SH-SY5Y (cell line): ENCODE results near the gene MSRB3.

Experiments
- GATA2 ChIP-seq: IDR thresholded peaks from 2 replicates; pipeline ENCODE4 v1.6.1; 2011; ENCODE audit warnings: mild to moderate bottlenecking, low read depth, low read length
- GATA3 ChIP-seq: IDR thresholded peaks from 2 replicates; pipeline ENCODE4 v1.6.1; 2011; ENCODE audit warnings: low read depth, mild to moderate bottlenecking, low read length, moderate library complexity

DNA sequence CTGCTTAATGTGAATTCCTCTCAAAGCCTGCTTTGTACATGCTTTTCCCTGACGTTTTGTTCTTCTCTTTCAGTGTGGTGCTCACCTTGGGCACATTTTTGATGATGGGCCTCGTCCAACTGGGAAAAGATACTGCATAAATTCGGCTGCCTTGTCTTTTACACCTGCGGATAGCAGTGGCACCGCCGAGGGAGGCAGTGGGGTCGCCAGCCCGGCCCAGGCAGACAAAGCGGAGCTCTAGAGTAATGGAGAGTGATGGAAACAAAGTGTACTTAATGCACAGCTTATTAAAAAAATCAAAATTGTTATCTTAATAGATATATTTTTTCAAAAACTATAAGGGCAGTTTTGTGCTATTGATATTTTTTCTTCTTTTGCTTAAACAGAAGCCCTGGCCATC is 184.6 kb downstream of the MSRB3 start:
- TF ChIP-seq GATA3 (no peak), GATA2 (no peak)
